AG04449 (cell line): ENCODE data around the gene TMEM87B.

ENCODE experiments used
- CTCF ChIA-PET: fragments of 350-600 bp; formaldehyde crosslinking; extraction: SDS; loops from one replicate; lab custom pipeline; 2021; ENCODE audit warnings: antibody characterized with exemption; lab: Yijun Ruan, JAX
- POLR2A ChIA-PET: fragments of 400-600, 350-600 bp; formaldehyde crosslinking; extraction: SDS; loops from one replicate; lab custom pipeline; 2020; ENCODE audit warnings: antibody characterized with exemption, inconsistent platforms; lab: Yijun Ruan, JAX
- DNase-seq: peaks from one replicate; pipeline ENCODE4 v3.0.0-alpha.2; 2010; ENCODE audit warnings: low read depth, low spot score
- H3K4me3 ChIP-seq: 2 replicates; pipeline ENCODE4 v1.5.1; 2011; ENCODE audit warnings: low read depth, mild to moderate bottlenecking, control low read depth, low read length
- TF ChIP-seq, protein P1 (sequence below): IDR thresholded peaks from one replicate; pipeline ENCODE4 v1.5.1; 2011; ENCODE audit warnings: mild to moderate bottlenecking, moderate library complexity, low read length, control low read depth, inconsistent platforms; ENCODE audit not compliant: insufficient read depth; ENCODE audit errors: missing control alignments

TMEM87B gene

DNA sequence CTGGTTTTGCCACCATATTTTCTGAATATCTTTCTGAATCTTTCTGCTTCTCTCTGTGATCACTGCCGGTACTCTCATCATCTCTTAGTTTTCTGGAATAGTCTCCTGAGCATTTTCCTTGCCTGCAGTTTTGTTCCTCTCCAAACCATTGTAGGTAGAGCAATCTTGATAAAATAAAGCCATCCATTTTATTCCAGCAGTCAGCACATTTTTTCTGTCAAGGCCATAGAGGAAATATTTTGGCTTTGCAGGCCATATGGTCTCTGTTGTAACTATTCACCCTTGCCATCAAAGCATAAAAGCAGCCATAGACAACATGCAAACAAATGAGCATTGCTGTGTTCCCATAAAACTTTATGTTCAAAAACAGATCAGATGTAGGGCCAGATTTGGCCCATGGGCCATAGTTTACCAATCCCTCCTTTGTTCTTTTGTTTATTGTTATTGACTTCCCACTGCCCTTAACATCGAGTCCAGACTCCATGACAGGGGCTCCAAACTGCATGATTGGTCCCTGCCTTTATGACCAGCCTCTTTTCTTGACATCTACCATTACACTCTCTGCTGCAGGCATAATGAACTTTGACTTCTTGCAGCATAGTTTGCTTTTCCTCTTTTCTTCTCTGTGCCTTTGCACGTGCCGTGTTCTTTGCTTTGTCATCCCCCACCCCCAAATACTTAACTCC, 29.8 kb downstream of the TMEM87B start:
- DNase-seq, result no peak
- ChIA-PET POLR2A (no interaction called here), CTCF (no interaction called here)
- H3K4me3 ChIP-seq, result no peak overlapping the region
- TF ChIP-seq, protein P1, sequence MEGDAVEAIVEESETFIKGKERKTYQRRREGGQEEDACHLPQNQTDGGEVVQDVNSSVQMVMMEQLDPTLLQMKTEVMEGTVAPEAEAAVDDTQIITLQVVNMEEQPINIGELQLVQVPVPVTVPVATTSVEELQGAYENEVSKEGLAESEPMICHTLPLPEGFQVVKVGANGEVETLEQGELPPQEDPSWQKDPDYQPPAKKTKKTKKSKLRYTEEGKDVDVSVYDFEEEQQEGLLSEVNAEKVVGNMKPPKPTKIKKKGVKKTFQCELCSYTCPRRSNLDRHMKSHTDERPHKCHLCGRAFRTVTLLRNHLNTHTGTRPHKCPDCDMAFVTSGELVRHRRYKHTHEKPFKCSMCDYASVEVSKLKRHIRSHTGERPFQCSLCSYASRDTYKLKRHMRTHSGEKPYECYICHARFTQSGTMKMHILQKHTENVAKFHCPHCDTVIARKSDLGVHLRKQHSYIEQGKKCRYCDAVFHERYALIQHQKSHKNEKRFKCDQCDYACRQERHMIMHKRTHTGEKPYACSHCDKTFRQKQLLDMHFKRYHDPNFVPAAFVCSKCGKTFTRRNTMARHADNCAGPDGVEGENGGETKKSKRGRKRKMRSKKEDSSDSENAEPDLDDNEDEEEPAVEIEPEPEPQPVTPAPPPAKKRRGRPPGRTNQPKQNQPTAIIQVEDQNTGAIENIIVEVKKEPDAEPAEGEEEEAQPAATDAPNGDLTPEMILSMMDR, result no peak

DNA sequence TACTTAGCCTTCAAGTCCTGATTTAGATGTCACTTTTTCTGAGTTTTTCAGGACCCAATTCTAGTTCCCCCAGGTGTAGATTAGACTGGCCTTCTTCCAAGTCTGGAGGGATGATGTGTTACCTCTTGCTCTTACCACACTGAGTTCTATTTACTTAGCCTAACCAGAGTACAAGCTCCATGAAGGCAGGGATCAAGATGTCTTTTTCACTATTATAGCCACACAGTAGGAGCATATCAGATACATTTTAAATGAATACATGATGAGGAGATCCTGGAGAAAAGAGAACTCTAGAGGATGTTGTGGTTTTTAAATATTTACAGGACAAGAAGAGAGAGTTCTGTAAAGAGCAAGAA, 30.3 kb downstream of the TMEM87B start:
- no peak overlapping the region for H3K4me3 ChIP-seq
- POLR2A ChIA-PET, result no interaction called here

GRCh38 chr2:112085916-112086669, 31.0 kb downstream of the TMEM87B start:
- no peak overlapping the region for H3K4me3 ChIP-seq
- ChIA-PET CTCF (no interaction called here), POLR2A (no interaction called here)
- no peak for DNase-seq
- TF ChIP-seq, protein P1, result no peak

More for the DNA sequence above, 30.3 kb downstream of the TMEM87B start:
- CTCF ChIA-PET, result no interaction called here
- TF ChIP-seq, protein P1, result no peak
- DNase-seq, result no peak

DNA sequence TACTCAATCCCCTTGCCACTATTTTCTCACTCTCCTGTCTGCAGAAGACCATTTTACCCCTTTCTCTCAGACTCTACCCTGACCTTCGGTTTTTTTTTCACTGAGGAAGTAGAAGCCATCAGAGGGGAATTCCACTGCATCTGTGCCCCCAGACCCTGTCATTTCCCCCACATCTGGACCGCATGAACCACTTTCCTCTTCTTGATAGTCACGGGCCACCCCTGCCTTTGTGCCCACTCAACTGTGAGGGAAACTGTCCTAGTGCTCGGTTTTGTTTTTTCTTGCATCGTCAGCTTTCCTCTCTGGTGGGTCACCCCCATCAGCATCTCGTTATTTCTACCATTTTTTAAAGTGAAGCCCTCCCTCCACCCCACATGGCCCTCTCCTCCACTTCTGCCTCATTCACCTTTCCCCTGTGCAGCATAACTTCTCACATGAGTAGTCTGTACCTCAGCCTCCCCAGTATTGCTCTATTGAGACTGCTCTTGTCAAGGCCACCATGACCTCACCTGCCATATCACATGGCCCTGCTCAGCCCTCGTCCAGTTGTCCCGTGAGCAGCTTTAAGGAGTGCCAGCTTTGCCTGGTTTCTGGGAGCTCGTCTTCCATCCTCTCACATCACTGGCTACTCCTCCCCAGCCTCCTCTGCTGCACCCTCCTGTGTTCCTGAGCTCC, 32.4 kb downstream of the TMEM87B start:
- no peak overlapping the region for H3K4me3 ChIP-seq
- POLR2A ChIA-PET, result no interaction called here
- no peak for DNase-seq
- CTCF ChIA-PET, result interaction anchor here (1.5 kb wide), 1 partner anchor 34 kb away, joined by 5 read pairs; no protein-coding TSS in a partner anchor
- TF ChIP-seq, protein P1, result no peak

GRCh38 chr2:112089375-112089774, 34.3 kb downstream of the TMEM87B start:
- DNase-seq, result no peak
- ChIA-PET POLR2A (no interaction called here), CTCF (interaction anchor here (1.3 kb wide), 1 partner anchor 33 kb away, joined by 3 read pairs; no protein-coding TSS in a partner anchor)
- TF ChIP-seq, protein P1, result no peak
- H3K4me3 ChIP-seq, result no peak overlapping the region
